Keratinocyte (primary cell): Measurements from ENCODE around the gene SMPD4.
"Not testable (repeated sequence)": the region's sequence is repeated elsewhere in the genome, so short reads cannot be mapped to it uniquely, and the experiment has no call there.

Experiments
- CTCF ChIP-seq, 3 experiments: IDR thresholded peaks in 1 of 3; conservative IDR thresholded peaks in 1 of 3; optimal IDR thresholded peaks in 1 of 3; 2 replicates in 2 of 3; 3 replicates in 1 of 3; pipeline versions ENCODE3 to v1.5.1; 2011; ENCODE audit warnings: low read length in 3 of 3, mild to moderate bottlenecking in 3 of 3, moderate library complexity in 2 of 3, control low read depth in 1 of 3, inconsistent platforms in 1 of 3; ENCODE audit not compliant: insufficient read depth in 2 of 3; ENCODE audit errors: extremely low read depth in 1 of 3
- EZH2 ChIP-seq: IDR thresholded peaks from one replicate; pipeline ENCODE4 v1.6.1; 2012; ENCODE audit warnings: inconsistent platforms, mild to moderate bottlenecking, low read length, moderate library complexity

GRCh38 chr2:130220505-130220904 is 39.1 kb upstream of the SMPD4 start:
- not testable (repeated sequence) for TF ChIP-seq EZH2; CTCF (optimal IDR thresholded peaks at IDR 0.05 in 1 of 3, IDR thresholded peaks at IDR 0.05 in 1 of 3, conservative IDR thresholded peaks at IDR 0.05 in 1 of 3; ENCODE audit: extremely low read depth in 1 of 3, insufficient read depth in 2 of 3, low read length in 3 of 3)
